Ovary (tissue), 3 donors: ENCODE results near the gene CAMTA1.

Source experiments
- CTCF ChIP-seq, 3 donors: fragments of 450-650 bp in 2 of 3; fragments of 200-600 bp in 1 of 3; IDR thresholded peaks; one replicate each; pipeline versions ENCODE4 v1.5.1 to v1.8.0; 2016 to 2022; ENCODE audit warnings: antibody characterized with exemption in 3 of 3, mild to moderate bottlenecking in 1 of 3
- POLR2A ChIP-seq: fragments of 450-650 bp; IDR thresholded peaks from one replicate; pipeline ENCODE4 v1.6.1; 2017; ENCODE audit warnings: antibody characterized with exemption, mild to moderate bottlenecking, moderate library complexity
- donor health status: DM: no; HTN: no; CAD: no.

DNA sequence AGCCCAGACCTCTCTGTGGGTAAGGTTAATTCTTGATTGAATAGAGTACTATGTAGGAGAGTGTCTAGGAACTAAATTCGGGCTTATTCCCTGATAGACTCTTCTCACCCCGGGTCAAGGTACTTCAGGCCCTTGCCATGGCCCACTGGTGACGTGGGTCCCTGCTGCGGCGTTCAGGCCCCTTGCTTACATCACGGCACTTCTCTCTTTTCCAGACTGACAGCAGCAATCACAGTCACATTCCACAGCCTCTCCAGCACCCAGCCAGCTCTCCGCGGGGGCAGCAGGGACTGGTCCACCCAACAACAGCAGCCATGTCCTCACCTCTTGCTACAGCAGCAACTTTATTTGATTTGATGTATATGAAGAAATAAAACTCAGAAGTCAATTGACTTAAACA lies 584.6 kb downstream of the CAMTA1 start:
- TF ChIP-seq POLR2A, result no peak
- no peak for TF ChIP-seq CTCF (IDR thresholded peaks at IDR 0.05)
